Measurements from ENCODE around the gene CD160.

CD160 gene

DNA sequence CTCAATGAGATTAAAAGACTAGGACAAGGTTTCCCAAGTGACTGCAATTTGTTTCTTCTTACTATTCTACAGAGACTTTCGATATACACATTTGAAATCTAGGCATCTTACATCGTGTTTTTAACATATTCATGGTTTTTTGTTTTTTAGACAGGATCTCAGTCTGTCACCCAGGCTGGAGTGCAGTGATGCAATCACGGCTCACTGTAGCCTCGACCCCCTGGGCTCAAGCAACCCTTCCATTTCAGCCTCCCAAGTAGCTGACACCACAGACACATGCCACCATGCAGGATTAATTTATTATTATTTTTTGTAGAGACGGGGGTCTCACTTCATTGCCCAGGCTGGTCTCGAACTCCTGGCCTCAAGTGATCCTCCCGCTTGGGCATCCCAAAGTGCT, 13.7 kb upstream of the CD160 start:
- no peak overlapping the region for H3K4me3 ChIP-seq (ENCODE audit: low read depth, low read length)
- ChIA-PET CTCF (no interaction called here), POLR2A (no interaction called here)
- H3K9me3 ChIP-seq (ENCODE audit: control insufficient read depth, insufficient read depth, low read depth, low read length) = no peaks in the 10 kb centered on the region
- peak; percentile 57 for TF ChIP-seq GLIS1 (tag by site-specific recombination; IDR thresholded peaks at IDR 0.05)
- TF ChIP-seq, protein P1, sequence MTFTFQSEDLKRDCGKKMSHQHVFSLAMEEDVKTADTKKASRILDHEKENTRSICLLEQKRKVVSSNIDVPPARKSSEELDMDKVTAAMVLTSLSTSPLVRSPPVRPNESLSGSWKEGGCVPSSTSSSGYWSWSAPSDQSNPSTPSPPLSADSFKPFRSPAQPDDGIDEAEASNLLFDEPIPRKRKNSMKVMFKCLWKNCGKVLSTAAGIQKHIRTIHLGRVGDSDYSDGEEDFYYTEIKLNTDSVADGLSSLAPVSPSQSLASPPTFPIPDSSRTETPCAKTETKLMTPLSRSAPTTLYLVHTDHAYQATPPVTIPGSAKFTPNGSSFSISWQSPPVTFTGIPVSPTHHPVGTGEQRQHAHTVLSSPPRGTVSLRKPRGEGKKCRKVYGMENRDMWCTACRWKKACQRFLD (tag by site-specific recombination; IDR thresholded peaks at IDR 0.05) = no peak
- no peak overlapping the region for H3K27ac ChIP-seq (ENCODE audit: extremely low read depth, low read depth, low read length)
- no peaks in the 10 kb centered on the region for H3K36me3 ChIP-seq (ENCODE audit: control insufficient read depth in 2 of 2, insufficient read depth in 1 of 2, low read length in 2 of 2)
- no peaks in the 10 kb centered on the region for H3K4me1 ChIP-seq (ENCODE audit: control insufficient read depth, insufficient read depth, low read length)

DNA sequence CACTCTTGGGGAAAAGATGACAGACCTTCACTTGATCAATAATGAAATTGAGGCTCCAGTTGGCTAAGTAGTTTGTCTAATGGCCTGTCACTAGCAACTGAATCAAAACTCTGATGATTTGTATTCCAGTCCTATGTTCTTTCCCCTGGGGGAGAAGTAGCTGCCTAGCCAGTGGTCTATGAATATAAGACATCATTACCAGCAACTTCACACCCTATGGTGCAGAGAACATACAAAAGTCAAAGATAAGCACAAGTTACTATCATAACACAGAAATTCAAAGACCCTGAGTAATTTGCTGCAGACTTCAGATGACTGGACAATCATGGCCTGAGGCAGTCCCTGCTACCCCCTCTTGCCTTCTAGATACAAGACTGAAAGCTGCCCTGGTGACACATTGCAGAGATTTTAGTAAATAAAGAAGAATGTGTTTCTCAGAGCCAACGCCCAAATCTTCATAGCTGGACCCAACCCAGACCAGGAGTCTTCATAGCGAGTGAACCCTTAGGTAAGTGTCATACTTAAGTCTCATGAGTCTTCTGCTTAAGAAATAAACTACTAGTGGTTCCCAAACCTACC, 13.1 kb upstream of the CD160 start:
- ChIA-PET POLR2A (no interaction called here), CTCF (interaction anchor here (1.4 kb wide), 1 partner anchor 14 kb away, joined by 8 read pairs; no protein-coding TSS in a partner anchor)
- TF ChIP-seq TRIM28 (IDR thresholded peaks at IDR 0.05; ENCODE audit: borderline replicate concordance, low read length) = no peak
- TF ChIP-seq ZNF768 (tag by site-specific recombination; IDR thresholded peaks at IDR 0.05) = no peak
- TF ChIP-seq, protein P2, sequence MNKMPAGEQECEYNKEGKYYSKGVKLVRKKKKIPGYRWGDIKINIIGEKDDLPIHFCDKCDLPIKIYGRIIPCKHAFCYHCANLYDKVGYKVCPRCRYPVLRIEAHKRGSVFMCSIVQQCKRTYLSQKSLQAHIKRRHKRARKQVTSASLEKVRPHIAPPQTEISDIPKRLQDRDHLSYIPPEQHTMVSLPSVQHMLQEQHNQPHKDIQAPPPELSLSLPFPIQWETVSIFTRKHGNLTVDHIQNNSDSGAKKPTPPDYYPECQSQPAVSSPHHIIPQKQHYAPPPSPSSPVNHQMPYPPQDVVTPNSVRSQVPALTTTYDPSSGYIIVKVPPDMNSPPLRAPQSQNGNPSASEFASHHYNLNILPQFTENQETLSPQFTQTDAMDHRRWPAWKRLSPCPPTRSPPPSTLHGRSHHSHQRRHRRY (tag by site-specific recombination; IDR thresholded peaks at IDR 0.05) = no peak
- TF ChIP-seq FEZF1 (tag by site-specific recombination; IDR thresholded peaks at IDR 0.05) = no peak
- TF ChIP-seq, protein P3, sequence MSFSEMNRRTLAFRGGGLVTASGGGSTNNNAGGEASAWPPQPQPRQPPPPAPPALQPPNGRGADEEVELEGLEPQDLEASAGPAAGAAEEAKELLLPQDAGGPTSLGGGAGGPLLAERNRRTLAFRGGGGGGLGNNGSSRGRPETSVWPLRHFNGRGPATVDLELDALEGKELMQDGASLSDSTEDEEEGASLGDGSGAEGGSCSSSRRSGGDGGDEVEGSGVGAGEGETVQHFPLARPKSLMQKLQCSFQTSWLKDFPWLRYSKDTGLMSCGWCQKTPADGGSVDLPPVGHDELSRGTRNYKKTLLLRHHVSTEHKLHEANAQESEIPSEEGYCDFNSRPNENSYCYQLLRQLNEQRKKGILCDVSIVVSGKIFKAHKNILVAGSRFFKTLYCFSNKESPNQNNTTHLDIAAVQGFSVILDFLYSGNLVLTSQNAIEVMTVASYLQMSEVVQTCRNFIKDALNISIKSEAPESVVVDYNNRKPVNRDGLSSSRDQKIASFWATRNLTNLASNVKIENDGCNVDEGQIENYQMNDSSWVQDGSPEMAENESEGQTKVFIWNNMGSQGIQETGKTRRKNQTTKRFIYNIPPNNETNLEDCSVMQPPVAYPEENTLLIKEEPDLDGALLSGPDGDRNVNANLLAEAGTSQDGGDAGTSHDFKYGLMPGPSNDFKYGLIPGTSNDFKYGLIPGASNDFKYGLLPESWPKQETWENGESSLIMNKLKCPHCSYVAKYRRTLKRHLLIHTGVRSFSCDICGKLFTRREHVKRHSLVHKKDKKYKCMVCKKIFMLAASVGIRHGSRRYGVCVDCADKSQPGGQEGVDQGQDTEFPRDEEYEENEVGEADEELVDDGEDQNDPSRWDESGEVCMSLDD (tag by site-specific recombination; IDR thresholded peaks at IDR 0.05) = no peak
- no peak for TF ChIP-seq ZNF16 (tag by site-specific recombination; IDR thresholded peaks at IDR 0.05; ENCODE audit: low read depth)
- TF ChIP-seq ZNF433 (tag by site-specific recombination; IDR thresholded peaks at IDR 0.05; ENCODE audit: low read depth) = no peak
- TF ChIP-seq TCF7L2 (IDR thresholded peaks at IDR 0.05; ENCODE audit: borderline replicate concordance, low read depth, low read length) = no peak
- no peak for TF ChIP-seq KLF1 (tag by site-specific recombination; IDR thresholded peaks at IDR 0.05)
- TF ChIP-seq ZBTB21 (tag by site-specific recombination; IDR thresholded peaks at IDR 0.05) = no peak
- TF ChIP-seq, protein P4, sequence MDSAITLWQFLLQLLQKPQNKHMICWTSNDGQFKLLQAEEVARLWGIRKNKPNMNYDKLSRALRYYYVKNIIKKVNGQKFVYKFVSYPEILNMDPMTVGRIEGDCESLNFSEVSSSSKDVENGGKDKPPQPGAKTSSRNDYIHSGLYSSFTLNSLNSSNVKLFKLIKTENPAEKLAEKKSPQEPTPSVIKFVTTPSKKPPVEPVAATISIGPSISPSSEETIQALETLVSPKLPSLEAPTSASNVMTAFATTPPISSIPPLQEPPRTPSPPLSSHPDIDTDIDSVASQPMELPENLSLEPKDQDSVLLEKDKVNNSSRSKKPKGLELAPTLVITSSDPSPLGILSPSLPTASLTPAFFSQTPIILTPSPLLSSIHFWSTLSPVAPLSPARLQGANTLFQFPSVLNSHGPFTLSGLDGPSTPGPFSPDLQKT (IDR thresholded peaks at IDR 0.05; ENCODE audit: borderline replicate concordance, low read depth, low read length) = no peak
- no peak for TF ChIP-seq ZNF473 (tag by site-specific recombination; IDR thresholded peaks at IDR 0.05)
- TF ChIP-seq MYNN (tag by site-specific recombination; IDR thresholded peaks at IDR 0.05; ENCODE audit: borderline replicate concordance) = no peak
- TF ChIP-seq IKZF3 (tag by site-specific recombination; IDR thresholded peaks at IDR 0.05) = no peak
- Histone ChIP-seq H3K36me3 (ENCODE audit: control insufficient read depth in 2 of 2, insufficient read depth in 1 of 2, low read length in 2 of 2) (no peaks in the 10 kb centered on the region), H3K4me3 (ENCODE audit: low read depth, low read length) (no peak overlapping the region), H3K4me1 (ENCODE audit: control insufficient read depth, insufficient read depth, low read length) (no peaks in the 10 kb centered on the region), H3K9me3 (ENCODE audit: control insufficient read depth, insufficient read depth, low read depth, low read length) (no peaks in the 10 kb centered on the region), H3K27ac (ENCODE audit: extremely low read depth, low read depth, low read length) (no peak overlapping the region)
